ENCODE measurements around the gene SLBP.

DNA sequence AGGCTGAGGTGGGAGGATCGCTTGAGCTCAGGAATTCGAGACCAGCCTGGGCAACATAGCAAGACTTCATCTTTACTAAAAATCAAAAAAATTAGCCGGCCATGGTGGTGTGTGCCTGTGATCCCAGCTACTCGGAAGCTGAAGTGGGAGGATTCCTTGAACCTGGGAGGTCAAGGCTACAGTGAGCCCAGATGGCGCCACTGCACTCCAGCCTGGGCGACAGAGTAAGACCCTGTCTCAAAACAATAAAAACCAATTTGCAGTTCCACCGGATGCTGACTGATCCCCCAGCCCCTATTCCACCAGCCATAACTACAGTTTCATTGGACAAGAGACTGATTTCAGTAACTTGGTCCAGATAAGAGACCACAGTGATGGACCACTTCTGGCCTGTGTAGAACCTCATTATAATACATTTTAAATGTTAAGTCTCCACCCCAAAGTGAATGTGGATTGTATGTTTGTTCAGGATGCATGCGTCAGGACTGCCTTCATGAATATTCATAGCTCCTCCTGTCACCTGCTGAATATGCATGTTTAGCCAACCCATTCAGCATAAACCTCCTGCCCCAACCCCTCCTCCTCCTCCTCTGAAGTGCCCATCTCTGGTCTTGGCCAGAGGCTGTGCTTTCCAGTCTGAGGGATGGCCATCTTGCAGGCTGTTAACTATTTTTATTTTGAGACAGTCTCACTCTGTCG is 2.3 kb upstream of the SLBP start:
- TF ChIP-seq, protein P1, sequence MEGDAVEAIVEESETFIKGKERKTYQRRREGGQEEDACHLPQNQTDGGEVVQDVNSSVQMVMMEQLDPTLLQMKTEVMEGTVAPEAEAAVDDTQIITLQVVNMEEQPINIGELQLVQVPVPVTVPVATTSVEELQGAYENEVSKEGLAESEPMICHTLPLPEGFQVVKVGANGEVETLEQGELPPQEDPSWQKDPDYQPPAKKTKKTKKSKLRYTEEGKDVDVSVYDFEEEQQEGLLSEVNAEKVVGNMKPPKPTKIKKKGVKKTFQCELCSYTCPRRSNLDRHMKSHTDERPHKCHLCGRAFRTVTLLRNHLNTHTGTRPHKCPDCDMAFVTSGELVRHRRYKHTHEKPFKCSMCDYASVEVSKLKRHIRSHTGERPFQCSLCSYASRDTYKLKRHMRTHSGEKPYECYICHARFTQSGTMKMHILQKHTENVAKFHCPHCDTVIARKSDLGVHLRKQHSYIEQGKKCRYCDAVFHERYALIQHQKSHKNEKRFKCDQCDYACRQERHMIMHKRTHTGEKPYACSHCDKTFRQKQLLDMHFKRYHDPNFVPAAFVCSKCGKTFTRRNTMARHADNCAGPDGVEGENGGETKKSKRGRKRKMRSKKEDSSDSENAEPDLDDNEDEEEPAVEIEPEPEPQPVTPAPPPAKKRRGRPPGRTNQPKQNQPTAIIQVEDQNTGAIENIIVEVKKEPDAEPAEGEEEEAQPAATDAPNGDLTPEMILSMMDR (conservative IDR thresholded peaks at IDR 0.05 in 1 of 2, IDR thresholded peaks at IDR 0.05 in 1 of 2; ENCODE audit: low read depth in 1 of 2, low read length in 2 of 2) = no peak
- TF ChIP-seq EZH2 (IDR thresholded peaks at IDR 0.05; ENCODE audit: low read length, missing control alignments) = no peak

Data from fibroblast of lung (primary cell).